Skeletal muscle satellite cell (primary cell): Measurements from ENCODE around the gene METTL16.

Experiments used
- H3K27me3 ChIP-seq: 2 replicates; pipeline ENCODE4 v1.7.0; 2013; ENCODE audit warnings: low read length; ENCODE audit not compliant: control insufficient read depth, insufficient read depth
- H3K36me3 ChIP-seq: 2 replicates; pipeline ENCODE4 v1.7.0; 2013; ENCODE audit warnings: mild to moderate bottlenecking, control low read depth, low read length; ENCODE audit not compliant: insufficient read depth
- H3K4me1 ChIP-seq: 2 replicates; pipeline ENCODE4 v1.7.0; 2013; ENCODE audit warnings: low read length; ENCODE audit not compliant: control insufficient read depth, insufficient read depth
- H3K4me2 ChIP-seq: 2 replicates; pipeline ENCODE4 v1.7.0; 2013; ENCODE audit warnings: mild to moderate bottlenecking, low read length
- H3K4me3 ChIP-seq: 2 replicates; pipeline ENCODE4 v1.7.0; 2013; ENCODE audit warnings: low read length
- H3K9ac ChIP-seq: 2 replicates; pipeline ENCODE4 v1.7.0; 2013; ENCODE audit warnings: mild to moderate bottlenecking, low read depth, low read length, moderate library complexity
- H3K9me3 ChIP-seq: replicated peaks from 2 replicates; pipeline ENCODE4 v1.7.0; 2013; ENCODE audit warnings: mild to moderate bottlenecking, control low read depth, low read length

METTL16 gene

GRCh38 chr17:2383628-2384167 is 128.0 kb downstream of the METTL16 start:
- Histone ChIP-seq H3K36me3 (peaks cover 55% of the 10 kb centered on the region), H3K9me3 (no peaks in the 10 kb centered on the region), H3K9ac (peak overlapping the region; percentile 41), H3K4me1 (no peaks in the 10 kb centered on the region), H3K4me2 (no peak overlapping the region), H3K27me3 (no peaks in the 10 kb centered on the region), H3K4me3 (no peak overlapping the region)

DNA sequence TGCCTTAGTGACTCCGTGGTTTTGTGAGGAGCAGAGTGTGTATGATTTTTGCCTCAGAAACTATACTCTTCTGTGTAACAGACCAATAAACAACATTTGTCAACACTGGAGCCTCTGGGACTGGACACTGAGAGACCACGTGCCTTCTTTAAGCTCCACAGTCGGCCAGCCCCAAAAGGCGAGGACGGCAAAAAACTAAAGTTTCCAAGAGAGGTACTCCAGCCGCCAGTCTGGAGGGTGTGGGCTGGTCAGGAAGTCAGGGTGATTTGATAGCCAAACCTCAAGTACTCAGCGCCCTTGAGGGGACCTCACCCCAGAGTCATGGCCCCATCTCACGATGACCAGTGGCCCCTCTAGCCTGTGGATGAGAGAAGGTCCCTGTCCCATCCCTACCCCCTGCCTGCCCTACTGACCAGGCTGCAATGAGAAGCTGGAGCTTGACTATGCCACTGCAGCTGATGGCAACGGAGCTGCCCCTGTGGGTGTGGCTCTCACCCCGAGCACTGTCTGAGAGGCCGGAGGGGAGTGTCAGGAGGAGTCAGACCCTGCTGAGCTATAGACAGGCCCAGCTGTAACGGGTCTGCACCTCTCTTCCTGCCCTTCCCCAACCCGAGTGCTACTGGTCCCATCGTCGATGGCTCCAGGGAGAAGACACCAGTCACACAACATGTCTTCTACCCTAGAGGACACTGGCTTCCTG is 130.6 kb downstream of the METTL16 start:
- Histone ChIP-seq H3K4me3 (no peak overlapping the region), H3K9me3 (no peaks in the 10 kb centered on the region), H3K36me3 (peaks cover 42% of the 10 kb centered on the region), H3K9ac (no peak overlapping the region), H3K27me3 (no peaks in the 10 kb centered on the region), H3K4me2 (no peak overlapping the region), H3K4me1 (no peaks in the 10 kb centered on the region)

DNA sequence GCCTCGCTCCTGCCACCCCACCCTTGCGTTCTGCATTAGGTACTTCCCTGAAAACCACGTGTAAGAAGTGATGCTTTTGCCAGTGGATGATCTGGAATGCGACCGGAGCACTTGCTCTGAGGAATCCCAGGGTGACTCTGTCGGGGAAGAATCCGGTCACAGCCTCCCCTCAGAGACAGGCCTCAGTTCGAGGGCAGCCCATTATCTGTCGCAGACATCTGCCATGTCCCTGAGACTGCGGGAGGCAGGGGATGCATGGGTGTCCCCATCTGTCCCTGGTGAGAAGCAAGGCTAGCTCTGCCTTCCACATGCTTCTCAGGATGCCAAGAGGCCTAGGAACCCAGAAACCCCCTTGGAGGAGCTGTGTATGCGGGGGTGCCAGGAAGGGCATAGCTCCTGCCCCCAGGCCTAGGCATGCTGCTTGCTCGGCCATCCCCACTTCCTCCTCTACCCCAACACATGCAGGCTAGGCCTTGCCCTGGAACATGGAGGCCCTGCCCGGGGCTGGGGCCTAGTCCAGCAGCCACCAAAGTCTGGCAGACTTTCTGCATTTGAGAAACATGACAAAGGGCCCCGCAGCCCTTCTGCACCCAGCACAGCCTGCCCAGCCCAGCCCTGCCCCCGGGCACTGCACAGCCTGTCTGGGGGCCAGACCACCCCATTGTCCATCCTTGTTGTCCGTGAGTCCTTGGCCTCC is 131.3 kb downstream of the METTL16 start:
- no peaks in the 10 kb centered on the region for H3K27me3 ChIP-seq
- H3K4me2 ChIP-seq = no peak overlapping the region
- no peaks in the 10 kb centered on the region for H3K4me1 ChIP-seq
- peaks cover 37% of the 10 kb centered on the region for H3K36me3 ChIP-seq
- H3K4me3 ChIP-seq = no peak overlapping the region
- no peaks in the 10 kb centered on the region for H3K9me3 ChIP-seq
- no peak overlapping the region for H3K9ac ChIP-seq

DNA sequence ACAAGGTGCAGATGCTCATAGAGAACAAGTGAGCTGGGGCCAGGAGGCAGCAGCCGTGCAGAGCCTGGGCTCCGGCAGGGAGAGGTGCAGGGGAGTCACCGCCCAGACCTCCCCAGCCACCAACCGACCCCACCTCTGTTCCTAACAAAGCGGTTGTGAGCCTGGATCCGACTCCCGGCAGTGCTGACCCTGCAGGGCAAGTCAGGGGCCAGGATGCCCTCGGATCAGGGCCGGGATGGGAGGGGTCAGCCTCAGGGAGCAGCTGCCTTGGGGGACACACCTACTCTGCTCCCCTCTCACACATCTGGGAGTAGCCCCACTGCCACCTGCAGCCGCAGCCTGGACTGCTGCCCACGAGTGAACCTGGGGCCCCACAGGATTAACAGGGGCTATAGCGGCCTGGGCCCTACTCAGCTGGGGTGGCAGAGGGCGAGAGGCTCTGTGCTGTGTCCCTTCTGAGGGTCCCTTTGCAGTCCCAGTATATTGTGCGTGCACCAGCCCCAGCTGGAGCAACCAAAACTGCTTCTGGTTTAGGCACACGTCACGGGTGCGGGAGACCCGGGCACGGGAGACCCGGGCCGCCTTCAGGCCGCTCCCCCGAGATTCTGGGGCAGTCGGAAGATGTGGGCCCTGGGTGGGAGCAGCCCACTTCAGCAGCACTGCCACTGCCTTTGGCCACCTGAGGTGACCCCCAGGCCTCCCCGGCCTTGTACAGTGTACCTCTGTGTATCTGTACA is 132.0 kb downstream of the METTL16 start:
- Histone ChIP-seq H3K4me3 (no peak overlapping the region), H3K36me3 (peaks cover 34% of the 10 kb centered on the region), H3K4me2 (no peak overlapping the region), H3K9me3 (no peaks in the 10 kb centered on the region), H3K9ac (no peak overlapping the region), H3K27me3 (no peaks in the 10 kb centered on the region), H3K4me1 (no peaks in the 10 kb centered on the region)

DNA sequence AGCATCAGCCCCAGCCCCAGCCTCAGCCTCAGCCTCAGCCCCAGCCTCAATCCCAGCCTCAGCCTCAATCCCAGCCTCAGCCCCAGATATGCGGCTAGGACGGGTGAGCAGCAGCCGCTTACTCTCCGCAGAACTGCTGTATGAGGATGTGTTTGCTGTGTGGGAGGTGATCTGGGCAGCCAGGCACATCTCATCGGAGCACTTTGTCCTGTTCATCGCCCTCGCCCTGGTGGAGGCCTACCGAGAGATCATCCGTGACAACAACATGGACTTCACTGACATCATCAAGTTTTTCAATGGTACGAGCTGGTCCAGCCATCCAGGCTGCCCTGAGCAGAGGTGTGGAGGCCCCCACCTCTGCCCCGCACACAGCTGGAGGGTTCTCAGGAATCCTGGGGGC is 132.8 kb downstream of the METTL16 start:
- no peak overlapping the region for H3K9ac ChIP-seq
- no peaks in the 10 kb centered on the region for H3K4me1 ChIP-seq
- H3K4me2 ChIP-seq = no peak overlapping the region
- H3K9me3 ChIP-seq = no peaks in the 10 kb centered on the region
- H3K27me3 ChIP-seq = no peaks in the 10 kb centered on the region
- no peak overlapping the region for H3K4me3 ChIP-seq
- peaks cover 32% of the 10 kb centered on the region for H3K36me3 ChIP-seq

GRCh38 chr17:2377659-2378058 is 134.0 kb downstream of the METTL16 start:
- Histone ChIP-seq H3K9ac (no peak overlapping the region), H3K27me3 (no peaks in the 10 kb centered on the region), H3K4me3 (no peak overlapping the region)

GRCh38 chr17:2376107-2376506 is 135.6 kb downstream of the METTL16 start:
- H3K9me3 ChIP-seq = no peaks in the 10 kb centered on the region
- H3K9ac ChIP-seq = no peak overlapping the region
- H3K4me1 ChIP-seq = no peaks in the 10 kb centered on the region
- H3K4me3 ChIP-seq = no peak overlapping the region
- H3K4me2 ChIP-seq = no peak overlapping the region
- H3K27me3 ChIP-seq = no peaks in the 10 kb centered on the region
- peaks cover 22% of the 10 kb centered on the region for H3K36me3 ChIP-seq

More at GRCh38 chr17:2377659-2378058, 134.0 kb downstream of the METTL16 start:
- no peak overlapping the region for H3K4me2 ChIP-seq
- no peaks in the 10 kb centered on the region for H3K4me1 ChIP-seq
- H3K36me3 ChIP-seq = peaks cover 27% of the 10 kb centered on the region
- H3K9me3 ChIP-seq = no peaks in the 10 kb centered on the region

DNA sequence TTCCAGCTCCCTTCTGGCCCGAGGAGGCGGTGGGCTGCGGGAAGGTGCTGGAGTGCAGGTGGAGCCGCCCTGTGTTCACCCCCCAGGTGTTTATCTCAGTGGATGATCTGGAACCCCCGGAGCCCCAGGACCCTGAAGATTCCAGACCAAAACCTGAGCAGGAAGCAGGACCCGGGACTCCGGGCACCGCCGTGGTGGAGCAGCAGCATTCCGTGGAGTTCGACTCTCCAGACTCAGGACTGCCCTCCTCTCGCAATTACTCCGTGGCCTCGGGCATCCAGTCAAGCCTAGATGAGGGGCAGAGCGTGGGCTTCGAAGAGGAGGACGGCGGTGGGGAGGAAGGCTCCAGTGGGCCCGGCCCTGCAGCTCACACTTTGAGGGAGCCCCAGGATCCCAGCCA is 136.3 kb downstream of the METTL16 start:
- Histone ChIP-seq H3K27me3 (no peaks in the 10 kb centered on the region), H3K4me3 (no peak overlapping the region), H3K9ac (no peak overlapping the region), H3K9me3 (no peaks in the 10 kb centered on the region), H3K36me3 (peaks cover 18% of the 10 kb centered on the region), H3K4me1 (no peaks in the 10 kb centered on the region), H3K4me2 (no peak overlapping the region)

GRCh38 chr17:2374549-2375285 is 137.0 kb downstream of the METTL16 start:
- no peak overlapping the region for H3K4me2 ChIP-seq
- H3K4me3 ChIP-seq = no peak overlapping the region
- H3K4me1 ChIP-seq = no peaks in the 10 kb centered on the region
- H3K9ac ChIP-seq = no peak overlapping the region
- no peaks in the 10 kb centered on the region for H3K9me3 ChIP-seq
- no peaks in the 10 kb centered on the region for H3K27me3 ChIP-seq
- H3K36me3 ChIP-seq = peaks cover 11% of the 10 kb centered on the region

DNA sequence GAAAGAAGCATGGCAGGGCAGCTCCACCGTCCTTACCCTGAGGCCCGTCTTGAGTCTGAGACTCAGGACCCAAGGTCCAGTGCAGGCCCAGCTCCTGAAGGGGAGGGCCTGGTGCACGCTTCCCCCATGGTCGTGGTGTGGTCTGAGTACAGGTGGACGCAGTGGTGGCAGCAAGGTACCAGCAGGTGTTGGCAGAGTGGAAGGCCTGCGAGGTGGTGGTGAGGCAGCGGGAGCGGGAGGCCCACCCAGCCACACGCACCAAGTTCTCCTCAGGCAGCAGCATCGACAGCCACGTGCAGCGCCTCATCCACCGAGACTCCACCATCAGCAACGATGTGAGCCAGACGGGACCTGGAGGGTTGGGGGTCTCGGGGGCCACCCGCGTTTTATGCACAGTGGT is 138.5 kb downstream of the METTL16 start:
- no peaks in the 10 kb centered on the region for H3K27me3 ChIP-seq
- no peak overlapping the region for H3K4me3 ChIP-seq
- H3K4me2 ChIP-seq = no peak overlapping the region
- peaks cover 10% of the 10 kb centered on the region for H3K36me3 ChIP-seq
- H3K9me3 ChIP-seq = no peaks in the 10 kb centered on the region
- no peak overlapping the region for H3K9ac ChIP-seq
- no peaks in the 10 kb centered on the region for H3K4me1 ChIP-seq

GRCh38 chr17:2372681-2373080 is 139.0 kb downstream of the METTL16 start:
- H3K9me3 ChIP-seq = no peaks in the 10 kb centered on the region
- no peak overlapping the region for H3K4me2 ChIP-seq
- H3K4me3 ChIP-seq = no peak overlapping the region
- no peaks in the 10 kb centered on the region for H3K27me3 ChIP-seq
- H3K9ac ChIP-seq = no peak overlapping the region
- H3K36me3 ChIP-seq = peaks cover 10% of the 10 kb centered on the region
- no peaks in the 10 kb centered on the region for H3K4me1 ChIP-seq
